ENCODE measurements around the gene XRCC4.

- no peak for TF ChIP-seq CTCF (IDR thresholded peaks at IDR 0.05)
- TF ChIP-seq EZH2phosphoT487 (IDR thresholded peaks at IDR 0.05): no peak
Observed at GRCh38 chr5:83354958-83355357, 277.6 kb downstream of the XRCC4 start.

All from neural progenitor cell (in vitro differentiated cells).